Stimulated activated CD4-positive, alpha-beta T cell treated with anti-CD3 and anti-CD28 coated beads, Interleukin-2, amount 100 ng/mL, for 24 hours (primary cell): ENCODE measurements around the gene DTNB.

ENCODE experiments used
- DNase-seq, 2 donors: peaks; one replicate each; pipeline ENCODE4 v3.0.0-alpha.2; 2020

DTNB gene

DNA sequence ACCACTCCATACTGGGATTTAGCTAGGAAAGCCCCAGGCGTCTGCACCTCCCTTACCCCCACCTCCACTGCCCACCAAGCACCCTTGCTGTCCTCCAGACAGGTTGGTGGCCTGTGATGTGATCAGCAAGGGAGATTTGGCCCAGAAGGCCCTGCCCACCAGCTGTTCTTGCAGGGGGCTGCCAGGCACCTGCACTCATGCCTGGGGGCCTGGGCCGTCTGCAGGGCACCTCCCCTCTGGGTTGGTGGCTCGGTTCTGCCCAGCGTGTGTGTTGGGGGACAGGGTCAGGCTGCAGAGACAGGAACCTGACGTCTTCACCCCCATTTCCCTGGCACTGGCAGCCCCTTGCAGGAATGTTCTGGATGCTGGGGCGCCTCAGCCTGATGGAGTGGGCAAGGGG lies 337.4 kb downstream of the DTNB start:
- DNase-seq, result no peak

DNA sequence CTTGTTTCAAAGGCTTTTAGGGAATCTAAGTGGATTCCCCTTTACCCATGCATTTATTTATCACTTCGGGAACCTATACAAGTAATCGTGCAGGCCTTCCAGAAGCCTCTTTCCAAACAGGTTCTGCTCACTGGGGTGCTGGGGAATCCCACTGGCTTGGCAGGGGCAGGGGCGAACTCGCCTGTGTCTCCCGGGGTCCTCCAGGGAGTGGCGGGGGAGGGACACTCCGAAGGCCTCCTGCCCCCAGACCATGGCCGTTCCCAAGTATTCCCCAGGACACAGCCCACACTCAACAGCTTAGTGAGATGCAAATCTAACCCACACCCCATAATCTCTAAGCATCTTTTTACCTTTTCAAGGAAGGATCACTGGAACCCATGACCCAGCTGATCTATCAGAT lies 338.2 kb downstream of the DTNB start:
- no peak for DNase-seq

DNA sequence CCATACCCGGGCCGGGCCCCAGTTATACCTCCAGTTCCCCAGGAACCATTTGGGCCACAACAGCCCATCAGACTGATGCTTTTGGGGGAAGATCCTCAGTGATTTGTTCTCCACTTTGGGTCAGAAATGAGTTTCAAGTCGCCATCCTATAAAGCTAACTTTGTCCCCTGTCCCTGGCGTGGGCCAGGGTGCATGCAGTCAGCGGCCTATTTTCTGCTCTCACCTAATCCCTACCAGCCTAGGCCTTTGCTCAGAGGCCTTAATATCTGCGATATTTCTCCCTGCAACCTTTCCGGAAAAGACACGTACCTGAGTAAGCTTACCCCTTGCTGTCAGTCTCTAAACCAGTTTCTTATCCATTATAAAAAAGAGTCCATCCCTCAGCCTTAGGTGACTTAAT lies 338.9 kb downstream of the DTNB start:
- no peak for DNase-seq

DNA sequence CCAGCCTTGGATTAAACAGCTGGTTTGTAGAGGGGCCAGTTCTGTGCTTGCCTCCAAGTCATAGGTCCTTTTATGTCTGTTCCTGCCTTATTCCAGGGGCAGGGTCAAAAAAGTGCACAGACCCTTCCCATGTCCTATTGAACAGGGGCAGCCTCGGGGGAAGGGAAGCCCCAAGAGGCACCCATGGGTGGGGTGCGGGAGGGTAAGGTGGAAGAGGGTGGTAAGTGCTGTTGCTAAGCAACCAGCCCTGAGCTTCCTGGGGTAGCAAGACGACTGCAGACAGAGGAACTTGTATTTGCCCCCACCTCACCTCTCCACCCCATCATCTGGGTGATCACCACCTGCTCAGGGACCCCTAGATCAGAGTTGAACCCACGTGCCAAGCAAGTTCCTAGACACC lies 339.4 kb downstream of the DTNB start:
- no peak for DNase-seq

DNA sequence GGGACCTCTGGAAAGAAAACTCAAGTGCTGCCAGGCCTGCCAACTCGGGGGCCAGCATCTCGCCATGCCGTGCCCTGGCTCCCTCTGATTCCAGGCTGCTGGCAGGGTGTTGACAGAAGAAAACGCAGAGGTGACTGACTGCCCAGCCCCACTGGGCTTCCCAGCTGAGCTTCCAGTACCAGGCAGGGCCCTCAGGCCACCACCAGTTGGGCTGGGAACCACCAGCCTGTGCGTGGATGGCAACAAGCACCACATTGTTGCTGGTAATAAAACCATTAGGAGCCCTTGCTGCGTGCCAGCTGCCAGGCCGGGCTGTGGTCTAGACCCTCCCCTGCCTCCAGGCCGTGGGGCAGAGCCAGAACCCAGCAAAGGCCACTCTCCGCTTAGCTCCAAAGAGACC lies 340.8 kb downstream of the DTNB start:
- DNase-seq, result no peak

DNA sequence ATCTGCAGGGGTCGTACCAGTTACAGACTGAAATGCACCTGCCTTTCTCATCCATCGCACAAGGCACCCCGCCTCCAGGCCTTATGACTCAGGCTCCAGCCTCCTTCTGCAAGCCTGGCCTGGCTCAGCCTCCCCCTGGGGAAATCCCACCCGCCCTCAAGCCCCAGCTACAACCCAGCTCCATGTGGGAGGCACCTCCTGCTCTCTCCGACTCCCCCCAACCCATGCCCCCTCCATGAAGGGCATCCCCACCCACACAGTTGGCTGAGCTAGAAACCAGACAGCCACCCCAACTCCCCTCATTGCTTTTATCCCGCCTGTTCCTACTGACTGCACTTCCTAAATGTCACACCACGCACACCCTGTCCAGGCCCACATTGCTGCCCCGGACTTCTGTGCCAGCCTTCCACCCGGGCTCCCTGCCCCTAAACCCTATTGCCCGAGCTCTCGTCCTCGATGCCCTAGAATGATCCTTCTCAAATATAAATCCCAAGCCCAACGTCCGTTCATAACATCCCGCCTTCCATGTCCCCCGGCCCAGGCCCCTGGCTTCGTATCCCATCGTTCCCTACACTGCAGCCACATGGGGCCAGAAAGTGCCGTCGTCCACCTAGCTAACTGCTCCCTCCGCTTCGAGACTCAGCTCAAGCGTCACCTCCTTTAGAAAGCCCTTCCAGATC lies 341.6 kb downstream of the DTNB start:
- peak; percentile 66 to 73 for DNase-seq

DNA sequence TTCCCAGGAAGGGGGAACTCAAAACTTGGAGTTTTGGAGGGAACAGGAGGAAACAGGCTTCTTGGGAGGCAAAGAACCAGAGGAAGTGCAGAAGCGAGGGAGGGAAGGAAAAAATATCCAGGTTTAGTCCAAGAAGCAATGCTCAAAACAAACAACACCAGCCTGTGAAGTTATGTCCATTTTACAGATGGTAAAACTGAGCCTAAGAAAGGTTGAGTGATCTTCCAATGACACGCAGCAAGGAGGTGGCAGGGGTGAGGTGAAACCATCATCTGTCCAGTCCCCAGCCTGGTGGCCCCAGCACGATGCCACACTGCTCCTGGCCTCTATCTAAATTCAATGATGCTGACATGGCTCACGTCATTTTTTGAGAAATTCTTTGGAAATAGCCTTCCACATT lies 342.4 kb downstream of the DTNB start:
- DNase-seq, result no peak

DNA sequence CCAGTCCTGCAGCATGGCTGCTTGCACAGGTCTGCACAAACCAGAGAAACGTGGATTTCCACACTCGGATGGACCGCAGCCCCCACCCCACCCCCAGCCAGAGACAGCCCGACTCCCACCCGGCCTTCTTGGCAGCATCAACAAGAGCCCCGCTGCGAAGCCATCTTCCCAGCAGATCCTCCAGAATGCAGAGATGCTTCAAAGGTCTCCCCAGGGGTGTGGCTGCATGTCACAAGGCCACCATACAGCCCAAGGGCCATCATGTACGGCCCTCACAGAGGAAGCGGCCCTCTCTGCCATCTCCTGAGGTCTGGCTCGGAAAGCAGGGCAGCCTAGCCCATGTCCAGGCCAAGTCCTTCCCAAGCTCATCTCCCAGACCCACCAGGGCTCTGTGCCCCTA lies 343.1 kb downstream of the DTNB start:
- no peak for DNase-seq

DNA sequence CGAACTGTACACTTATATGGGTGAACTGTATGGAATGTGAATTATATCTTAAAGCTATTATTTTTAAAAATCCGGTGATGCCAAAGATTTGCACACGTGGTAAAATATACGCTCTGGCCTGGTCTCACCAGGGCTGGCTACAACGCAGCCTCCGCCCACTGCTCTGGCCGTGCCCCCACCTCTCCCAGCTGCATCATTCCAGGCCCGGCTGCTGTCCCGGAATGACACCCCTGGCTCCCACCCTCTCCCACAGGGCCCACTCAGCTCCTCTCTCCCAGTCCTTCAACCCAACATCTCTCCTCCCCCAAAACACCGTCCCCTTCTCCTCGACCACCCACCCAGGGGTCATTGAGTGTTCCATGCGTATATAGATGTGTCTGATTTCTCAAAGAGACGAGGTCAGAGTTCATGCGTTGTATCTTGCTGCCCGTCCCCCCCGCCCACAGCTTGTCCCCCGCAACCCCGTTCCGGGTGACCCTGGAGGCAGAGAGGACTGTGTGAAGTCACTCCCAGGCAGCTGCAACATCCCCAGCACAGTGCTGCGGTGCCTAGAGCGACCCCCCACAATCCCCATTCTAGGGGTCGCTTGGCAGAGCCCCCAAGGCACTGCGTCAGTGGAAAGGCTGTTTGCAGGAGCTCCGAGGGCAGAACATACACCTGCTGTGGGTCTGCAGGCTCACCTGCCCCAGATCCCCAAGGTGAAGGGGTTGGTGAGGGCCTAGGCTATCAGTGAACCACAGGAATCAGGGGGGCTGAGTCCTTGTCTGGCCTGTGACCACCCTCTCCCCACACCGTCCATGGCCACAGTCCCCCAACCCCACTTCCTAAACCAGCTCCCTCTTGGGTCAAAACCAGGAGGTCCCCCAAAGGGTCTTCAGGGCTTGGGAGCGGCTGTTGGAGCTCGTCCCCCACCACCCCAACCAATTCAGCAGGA lies 345.0 kb downstream of the DTNB start:
- no peak for DNase-seq
